Measurements from ENCODE around the gene PODXL2.

PODXL2 gene

GRCh38 chr3:127671523-127672428, 42.8 kb downstream of the PODXL2 start:
- Histone ChIP-seq H3K27ac (peak overlapping the region; percentile 81), H3K27me3 (replicated peaks) (no peaks in the 10 kb centered on the region), H3K36me3 (replicated peaks) (no peaks in the 10 kb centered on the region), H3K4me3 (ENCODE audit: low read depth, low read length) (peak overlapping the region; percentile 62)
- in situ Hi-C loops (cut with HindIII; ENCODE audit: low pct_ligation_motif_present, low sequenced_read_pairs), result no loop called here
- no peak for DNase-seq
- TF ChIP-seq, protein P1, sequence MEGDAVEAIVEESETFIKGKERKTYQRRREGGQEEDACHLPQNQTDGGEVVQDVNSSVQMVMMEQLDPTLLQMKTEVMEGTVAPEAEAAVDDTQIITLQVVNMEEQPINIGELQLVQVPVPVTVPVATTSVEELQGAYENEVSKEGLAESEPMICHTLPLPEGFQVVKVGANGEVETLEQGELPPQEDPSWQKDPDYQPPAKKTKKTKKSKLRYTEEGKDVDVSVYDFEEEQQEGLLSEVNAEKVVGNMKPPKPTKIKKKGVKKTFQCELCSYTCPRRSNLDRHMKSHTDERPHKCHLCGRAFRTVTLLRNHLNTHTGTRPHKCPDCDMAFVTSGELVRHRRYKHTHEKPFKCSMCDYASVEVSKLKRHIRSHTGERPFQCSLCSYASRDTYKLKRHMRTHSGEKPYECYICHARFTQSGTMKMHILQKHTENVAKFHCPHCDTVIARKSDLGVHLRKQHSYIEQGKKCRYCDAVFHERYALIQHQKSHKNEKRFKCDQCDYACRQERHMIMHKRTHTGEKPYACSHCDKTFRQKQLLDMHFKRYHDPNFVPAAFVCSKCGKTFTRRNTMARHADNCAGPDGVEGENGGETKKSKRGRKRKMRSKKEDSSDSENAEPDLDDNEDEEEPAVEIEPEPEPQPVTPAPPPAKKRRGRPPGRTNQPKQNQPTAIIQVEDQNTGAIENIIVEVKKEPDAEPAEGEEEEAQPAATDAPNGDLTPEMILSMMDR (IDR thresholded peaks at IDR 0.05; ENCODE audit: low read depth, low read length, missing control alignments), result no peak

DNA sequence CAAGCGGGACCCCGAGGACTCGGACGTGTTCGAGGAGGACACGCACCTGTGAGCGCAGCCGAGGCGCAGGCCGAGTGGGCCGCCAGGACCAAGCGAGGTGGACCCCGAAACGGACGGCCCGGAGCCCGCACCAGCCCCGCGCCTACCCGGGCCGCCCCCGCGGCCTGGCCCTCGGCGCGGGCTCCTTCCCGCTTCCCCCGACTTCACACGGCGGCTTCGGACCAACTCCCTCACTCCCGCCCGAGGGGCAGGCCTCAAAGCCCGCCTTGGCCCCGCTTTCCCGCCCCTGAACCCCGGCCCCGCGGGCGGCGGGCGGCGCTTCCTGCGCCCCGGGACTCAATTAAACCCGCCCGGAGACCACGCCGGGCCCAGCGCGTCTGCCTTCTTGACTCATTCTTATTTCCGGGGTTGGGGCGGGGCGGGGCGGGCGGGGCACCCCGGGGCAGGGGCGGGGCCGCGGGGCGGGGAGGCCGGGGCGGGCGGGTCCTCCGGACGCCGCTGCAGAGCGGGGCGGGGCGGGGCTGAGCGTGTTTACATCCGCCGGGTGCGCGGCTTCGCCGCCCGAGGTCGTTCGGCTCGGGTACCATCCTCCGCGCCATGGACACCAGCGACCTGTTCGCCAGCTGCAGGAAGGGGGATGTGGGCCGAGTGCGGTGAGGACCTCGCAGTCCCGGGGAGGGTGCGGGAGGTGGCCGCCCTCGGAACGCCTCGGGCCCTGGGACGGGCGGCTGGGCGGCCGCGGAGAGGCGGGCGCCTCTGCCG, 43.6 kb downstream of the PODXL2 start, which contains the start of gene ABTB1:
Gene ABTB1 (plus strand): TSS at position 524 of the 762 bp plus-strand sequence. CDS start 74 bp downstream, at position 598.
- Histone ChIP-seq H3K27ac (peak within 1 kb of the TSS; percentile 81), H3K36me3 (replicated peaks) (no peaks in the 10 kb centered on the region), H3K27me3 (replicated peaks) (no peaks in the 10 kb centered on the region), H3K4me3 (ENCODE audit: low read depth, low read length) (peak within 1 kb of the TSS; percentile 78)
- TF ChIP-seq, protein P1 (IDR thresholded peaks at IDR 0.05; ENCODE audit: low read depth, low read length, missing control alignments), result no peak
- DNase-seq, result peak; percentile 65
- in situ Hi-C loops (cut with HindIII; ENCODE audit: low pct_ligation_motif_present, low sequenced_read_pairs), result no loop called here

DNA sequence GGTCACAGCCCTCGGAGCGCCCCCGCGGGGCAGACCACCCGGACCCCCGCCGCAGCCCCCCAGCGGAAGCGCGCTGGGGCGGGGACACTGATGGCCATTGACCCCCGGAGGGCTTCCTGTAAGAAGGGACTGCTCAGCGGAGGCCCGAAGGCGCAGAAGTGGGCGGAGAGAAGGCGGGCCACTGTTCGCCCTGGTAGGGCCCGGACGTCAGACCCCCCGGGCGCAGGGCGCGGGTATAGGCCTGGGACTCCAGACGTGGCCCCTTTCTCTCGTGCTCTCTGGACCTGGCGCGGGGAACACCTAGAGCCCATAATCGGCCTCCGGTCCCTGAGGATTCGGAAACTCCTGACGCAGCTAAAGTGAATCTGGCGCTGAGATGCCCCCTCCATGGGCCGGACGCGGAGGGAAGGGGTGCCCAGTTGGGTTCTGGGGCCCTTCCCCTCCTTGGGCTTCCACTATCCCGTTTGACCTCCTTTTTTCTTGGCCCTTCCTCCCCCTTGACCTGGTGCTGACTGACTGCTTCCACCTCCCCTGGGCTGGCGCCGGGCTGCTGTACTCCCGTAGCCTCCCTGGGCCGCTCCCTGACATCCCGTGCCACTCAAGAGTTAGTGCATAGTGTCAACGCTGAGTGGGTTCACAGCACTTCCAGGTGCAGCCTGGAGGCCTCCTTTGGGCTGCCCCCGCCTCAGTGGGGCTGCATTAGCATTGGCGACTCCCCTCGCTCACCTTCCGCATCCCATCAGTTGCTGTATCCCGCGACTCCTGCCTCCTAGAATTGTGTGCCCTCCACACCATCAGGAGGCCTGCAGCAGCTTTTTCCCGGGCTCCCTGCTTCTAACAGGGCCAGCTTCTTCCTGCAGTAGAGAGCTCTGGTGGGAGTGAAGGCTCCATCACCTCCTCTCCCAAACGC, 44.5 kb downstream of the PODXL2 start:
- in situ Hi-C loops (cut with HindIII; ENCODE audit: low pct_ligation_motif_present, low sequenced_read_pairs), result no loop called here

GRCh38 chr3:127674101-127674721, 45.2 kb downstream of the PODXL2 start:
- TF ChIP-seq, protein P1 (IDR thresholded peaks at IDR 0.05; ENCODE audit: low read depth, low read length, missing control alignments), result no peak

More for the DNA sequence above, 44.5 kb downstream of the PODXL2 start:
- H3K36me3 ChIP-seq (replicated peaks), result no peaks in the 10 kb centered on the region
- TF ChIP-seq, protein P1 (IDR thresholded peaks at IDR 0.05; ENCODE audit: low read depth, low read length, missing control alignments), result no peak
- DNase-seq, result peak; percentile 56
- H3K27me3 ChIP-seq (replicated peaks), result no peaks in the 10 kb centered on the region
- H3K27ac ChIP-seq, result peak overlapping the region; percentile 75
- H3K4me3 ChIP-seq (ENCODE audit: low read depth, low read length), result peak overlapping the region; percentile 78

DNA sequence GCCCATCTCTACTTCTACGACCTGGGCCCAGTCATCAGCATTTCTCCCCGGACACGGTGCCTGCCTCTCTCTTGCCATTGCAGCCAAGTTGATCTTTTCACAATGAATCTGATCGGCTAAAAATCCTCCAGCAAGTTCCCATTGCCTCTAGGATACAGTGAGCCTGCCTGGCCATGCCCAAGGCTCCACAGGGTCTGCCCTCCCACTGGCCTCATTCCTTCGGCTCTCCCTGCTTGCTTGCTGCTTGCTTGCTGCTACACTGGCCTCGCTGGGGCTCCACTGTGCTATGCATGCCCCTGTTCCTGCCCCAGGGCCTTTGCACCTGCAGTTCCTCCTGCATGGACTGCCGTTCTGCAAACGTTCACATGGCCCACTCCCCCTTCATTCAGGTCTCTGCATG, 45.8 kb downstream of the PODXL2 start:
- no peaks in the 10 kb centered on the region for H3K36me3 ChIP-seq (replicated peaks)
- TF ChIP-seq, protein P1 (IDR thresholded peaks at IDR 0.05; ENCODE audit: low read depth, low read length, missing control alignments), result no peak
- in situ Hi-C loops (cut with HindIII; ENCODE audit: low pct_ligation_motif_present, low sequenced_read_pairs), result no loop called here
- no peaks in the 10 kb centered on the region for H3K27me3 ChIP-seq (replicated peaks)
- H3K4me3 ChIP-seq (ENCODE audit: low read depth, low read length), result no peak overlapping the region
- no peak overlapping the region for H3K27ac ChIP-seq
- no peak for DNase-seq

More at GRCh38 chr3:127674101-127674721, 45.2 kb downstream of the PODXL2 start:
- DNase-seq, result no peak
- Histone ChIP-seq H3K27me3 (replicated peaks) (no peaks in the 10 kb centered on the region), H3K36me3 (replicated peaks) (no peaks in the 10 kb centered on the region), H3K4me3 (ENCODE audit: low read depth, low read length) (no peak overlapping the region), H3K27ac (no peak overlapping the region)
- in situ Hi-C loops (cut with HindIII; ENCODE audit: low pct_ligation_motif_present, low sequenced_read_pairs), result no loop called here
